PC-9 (cell line): ENCODE data around the gene YEATS4. TPM values are rescaled to one million over a fixed set of nuclear protein-coding genes. Genes with fewer than 3 reads are reported as not detected.

Experiments
- BruUV-seq: library from RNA; stranded (reverse); fragments of 400-500 nt; replicated peaks from 2 replicates; lab custom pipeline; 2021; lab: Mats Ljungman, UMichigan
- CTCF ChIA-PET: fragments of 300-600 bp; sonication (Branson Sonifier 250); formaldehyde crosslinking; loops from one replicate; lab custom pipeline; 2022; ENCODE audit warnings: antibody characterized with exemption; lab: Charles Lee
- POLR2A ChIA-PET: fragments of 300-600 bp; sonication (Branson Sonifier 250); formaldehyde crosslinking; loops from one replicate; lab custom pipeline; 2022; ENCODE audit warnings: antibody characterized with exemption; ENCODE audit not compliant: unreplicated experiment; lab: Charles Lee
- DNase-seq, 2 experiments: peaks; one replicate each; pipeline versions ENCODE4 v3.0.0 to v3.0.0-alpha.2; 2015 to 2022; ENCODE audit warnings: mixed read lengths in 1 of 2
- H2AFZ ChIP-seq: fragments of 200-600 bp; sonication (generic); 2 replicates; pipeline ENCODE4 v1.8.1; 2017; ENCODE audit warnings: antibody characterized with exemption
- H3F3A ChIP-seq: fragments of 200-600 bp; sonication (generic); 2 replicates; pipeline ENCODE4 v1.8.1; 2017; ENCODE audit warnings: antibody characterized with exemption, mild to moderate bottlenecking, low read depth; ENCODE audit not compliant: insufficient read depth
- H3K27ac ChIP-seq: fragments of 200-600 bp; sonication (generic); 2 replicates; pipeline ENCODE4 v1.6.1; 2016; ENCODE audit warnings: mixed run types
- H3K27me3 ChIP-seq: fragments of 200-600 bp; sonication (generic); 2 replicates; pipeline ENCODE4 v1.6.1; 2016; ENCODE audit warnings: low read depth, mixed run types; ENCODE audit not compliant: insufficient read depth
- H3K36me3 ChIP-seq: fragments of 200-600 bp; sonication (generic); 2 replicates; pipeline ENCODE4 v1.6.1; 2016; ENCODE audit warnings: low read depth, mixed run types
- H3K4me1 ChIP-seq: fragments of 200-600 bp; sonication (generic); replicated peaks from 2 replicates; pipeline ENCODE4 v1.6.1; 2016; ENCODE audit warnings: mixed run types; ENCODE audit not compliant: insufficient read depth
- H3K4me2 ChIP-seq: fragments of 200-600 bp; sonication (generic); 2 replicates; pipeline ENCODE4 v1.6.1; 2017; ENCODE audit warnings: mixed run types
- H3K4me3 ChIP-seq: fragments of 200-600 bp; sonication (generic); 2 replicates; pipeline ENCODE4 v1.6.1; 2016; ENCODE audit warnings: mixed run types
- H3K79me2 ChIP-seq: fragments of 200-600 bp; sonication (generic); 2 replicates; pipeline ENCODE4 v1.6.1; 2017; ENCODE audit warnings: low read depth, mixed run types
- H3K9me2 ChIP-seq: fragments of 200-600 bp; sonication (generic); 2 replicates; pipeline ENCODE4 v1.8.1; 2017; ENCODE audit warnings: mild to moderate bottlenecking; ENCODE audit not compliant: insufficient read depth
- H3K9me3 ChIP-seq: fragments of 200-600 bp; sonication (generic); 2 replicates; pipeline ENCODE4 v1.8.1; 2016; ENCODE audit warnings: low read depth; ENCODE audit not compliant: insufficient read depth
- H4K20me1 ChIP-seq: fragments of 200-600 bp; sonication (generic); 2 replicates; pipeline ENCODE4 v1.8.1; 2017; ENCODE audit not compliant: insufficient read depth
- EZH2 ChIP-seq: fragments of 200-600 bp; sonication (generic); IDR thresholded peaks from 2 replicates; pipeline ENCODE4 v1.8.0; 2017; ENCODE audit warnings: antibody characterized with exemption, low read depth
- intact Hi-C: fragments of 100-400 bp; cut with micrococcal nuclease; formaldehyde crosslinking; loops from one replicate; pipeline ENCODE4 v1.10.0; 2022; ENCODE audit not compliant: unreplicated experiment
- total RNA-seq: library from RNA; stranded (reverse); gene quantifications from 2 replicates; pipeline ENCODE4 v1.2.3, GENCODE V29; 2021
- TF ChIP-seq, protein P1 (sequence below): fragments of 200-600 bp; sonication (generic); conservative IDR thresholded peaks from 2 replicates; pipeline ENCODE4 v1.6.1; 2017; ENCODE audit warnings: mixed run types, antibody characterized with exemption, mild to moderate bottlenecking, moderate library complexity

YEATS4 gene
- total RNA-seq, 1 experiment from 2014 or later: 23.5 TPM

DNA sequence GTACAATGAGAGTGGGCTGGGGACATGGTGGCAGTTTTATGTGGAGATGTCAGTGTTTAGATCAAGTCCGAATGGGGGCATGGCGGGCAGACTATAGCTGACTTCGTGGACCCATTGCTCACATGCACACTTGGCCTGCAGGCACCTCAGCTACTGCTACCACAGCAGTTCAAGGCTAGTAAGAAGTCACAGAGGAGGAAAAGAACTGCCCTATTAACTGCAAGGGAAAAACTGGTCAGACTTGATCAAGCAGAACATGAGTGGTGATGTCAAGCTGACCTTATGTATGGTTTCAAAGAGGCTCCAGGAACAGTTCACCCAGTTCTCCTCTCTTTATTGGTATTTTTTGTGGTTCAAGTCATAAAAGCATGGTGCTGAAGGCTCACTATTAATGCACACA lies 80.5 kb downstream of the YEATS4 start:
- Histone ChIP-seq H2AFZ (no peak overlapping the region), H3K36me3 (no peaks in the 10 kb centered on the region), H3K4me3 (no peak overlapping the region), H3K4me2 (no peak overlapping the region), H3K27me3 (no peaks in the 10 kb centered on the region), H3K9me3 (no peaks in the 10 kb centered on the region), H3K4me1 (peaks cover 9% of the 10 kb centered on the region; the same call in 1 of the 2 replicates), H3K27ac (no peak overlapping the region), H4K20me1 (no peaks in the 10 kb centered on the region), H3F3A (no peaks in the 10 kb centered on the region), H3K9me2 (no peaks in the 10 kb centered on the region), H3K79me2 (no peaks in the 10 kb centered on the region)
- intact Hi-C loops: no loop called here
- TF ChIP-seq, protein P1, sequence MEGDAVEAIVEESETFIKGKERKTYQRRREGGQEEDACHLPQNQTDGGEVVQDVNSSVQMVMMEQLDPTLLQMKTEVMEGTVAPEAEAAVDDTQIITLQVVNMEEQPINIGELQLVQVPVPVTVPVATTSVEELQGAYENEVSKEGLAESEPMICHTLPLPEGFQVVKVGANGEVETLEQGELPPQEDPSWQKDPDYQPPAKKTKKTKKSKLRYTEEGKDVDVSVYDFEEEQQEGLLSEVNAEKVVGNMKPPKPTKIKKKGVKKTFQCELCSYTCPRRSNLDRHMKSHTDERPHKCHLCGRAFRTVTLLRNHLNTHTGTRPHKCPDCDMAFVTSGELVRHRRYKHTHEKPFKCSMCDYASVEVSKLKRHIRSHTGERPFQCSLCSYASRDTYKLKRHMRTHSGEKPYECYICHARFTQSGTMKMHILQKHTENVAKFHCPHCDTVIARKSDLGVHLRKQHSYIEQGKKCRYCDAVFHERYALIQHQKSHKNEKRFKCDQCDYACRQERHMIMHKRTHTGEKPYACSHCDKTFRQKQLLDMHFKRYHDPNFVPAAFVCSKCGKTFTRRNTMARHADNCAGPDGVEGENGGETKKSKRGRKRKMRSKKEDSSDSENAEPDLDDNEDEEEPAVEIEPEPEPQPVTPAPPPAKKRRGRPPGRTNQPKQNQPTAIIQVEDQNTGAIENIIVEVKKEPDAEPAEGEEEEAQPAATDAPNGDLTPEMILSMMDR: no peak
- no peak for TF ChIP-seq EZH2
- BruUV-seq: no TSS peak
- ChIA-PET CTCF (no interaction called here), POLR2A (no interaction called here)
- no peak for DNase-seq

Other genes starting within 250 kb of the YEATS4 start
- 56.8 and 77.9 TPM in 2 replicates for gene CPSF6, start 120.2 kb upstream of the YEATS4 start, total RNA-seq
- gene LYZ, start 11.4 kb upstream of the YEATS4 start, total RNA-seq: not detected in 2 replicates
- gene FRS2, start 110.6 kb downstream of the YEATS4 start, total RNA-seq: 15.6 and 23.3 TPM in 2 replicates
- 136 and 162 TPM in 2 replicates for gene CCT2, start 225.7 kb downstream of the YEATS4 start, total RNA-seq